Measurements from ENCODE around the gene TXNRD2.

The TXNRD2 gene

DNA sequence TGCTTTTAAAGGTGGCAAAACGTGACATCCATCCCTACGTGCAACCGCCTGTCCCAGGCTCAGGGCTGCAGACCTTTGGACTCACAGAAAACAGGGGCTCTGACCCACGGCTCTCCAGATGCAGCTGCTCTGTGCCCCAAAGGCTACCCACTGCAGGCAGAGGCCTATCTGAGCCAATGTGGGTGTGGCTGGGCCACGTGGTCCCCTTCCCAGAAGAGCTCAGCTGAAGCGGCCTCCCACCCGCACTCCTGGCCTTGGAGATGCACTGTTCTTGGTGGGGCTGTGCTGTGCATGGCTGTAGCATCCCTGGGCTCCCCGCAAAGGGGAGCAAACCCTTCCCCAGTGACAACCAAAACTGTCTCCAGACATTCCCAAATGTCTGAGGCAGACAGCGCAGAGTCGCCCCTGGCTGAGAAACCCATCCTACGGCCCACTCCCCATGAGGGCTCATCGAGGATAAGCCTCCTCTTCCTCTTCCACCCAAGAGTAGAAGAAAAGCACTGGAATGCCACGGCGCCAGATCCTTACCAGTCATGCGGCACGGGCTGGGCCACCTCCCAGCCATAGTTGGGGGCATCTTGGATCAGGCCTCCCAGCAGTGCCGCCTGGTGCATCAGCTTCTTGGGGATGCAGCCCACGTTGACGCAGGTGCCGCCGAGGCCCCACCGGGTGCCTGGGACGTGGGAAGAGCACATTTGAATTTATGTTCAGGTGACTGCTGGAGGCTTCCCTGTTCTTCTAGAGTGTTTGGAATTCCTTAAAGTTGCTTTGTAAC, 23.1 kb downstream of the TXNRD2 start:
- no peak for FAIRE-seq
- no peak for DNase-seq (ENCODE audit: insufficient read length, low spot score)
- TF ChIP-seq, protein P1, sequence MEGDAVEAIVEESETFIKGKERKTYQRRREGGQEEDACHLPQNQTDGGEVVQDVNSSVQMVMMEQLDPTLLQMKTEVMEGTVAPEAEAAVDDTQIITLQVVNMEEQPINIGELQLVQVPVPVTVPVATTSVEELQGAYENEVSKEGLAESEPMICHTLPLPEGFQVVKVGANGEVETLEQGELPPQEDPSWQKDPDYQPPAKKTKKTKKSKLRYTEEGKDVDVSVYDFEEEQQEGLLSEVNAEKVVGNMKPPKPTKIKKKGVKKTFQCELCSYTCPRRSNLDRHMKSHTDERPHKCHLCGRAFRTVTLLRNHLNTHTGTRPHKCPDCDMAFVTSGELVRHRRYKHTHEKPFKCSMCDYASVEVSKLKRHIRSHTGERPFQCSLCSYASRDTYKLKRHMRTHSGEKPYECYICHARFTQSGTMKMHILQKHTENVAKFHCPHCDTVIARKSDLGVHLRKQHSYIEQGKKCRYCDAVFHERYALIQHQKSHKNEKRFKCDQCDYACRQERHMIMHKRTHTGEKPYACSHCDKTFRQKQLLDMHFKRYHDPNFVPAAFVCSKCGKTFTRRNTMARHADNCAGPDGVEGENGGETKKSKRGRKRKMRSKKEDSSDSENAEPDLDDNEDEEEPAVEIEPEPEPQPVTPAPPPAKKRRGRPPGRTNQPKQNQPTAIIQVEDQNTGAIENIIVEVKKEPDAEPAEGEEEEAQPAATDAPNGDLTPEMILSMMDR (IDR thresholded peaks at IDR 0.05; ENCODE audit: insufficient read depth, missing control alignments), result no peak

DNA sequence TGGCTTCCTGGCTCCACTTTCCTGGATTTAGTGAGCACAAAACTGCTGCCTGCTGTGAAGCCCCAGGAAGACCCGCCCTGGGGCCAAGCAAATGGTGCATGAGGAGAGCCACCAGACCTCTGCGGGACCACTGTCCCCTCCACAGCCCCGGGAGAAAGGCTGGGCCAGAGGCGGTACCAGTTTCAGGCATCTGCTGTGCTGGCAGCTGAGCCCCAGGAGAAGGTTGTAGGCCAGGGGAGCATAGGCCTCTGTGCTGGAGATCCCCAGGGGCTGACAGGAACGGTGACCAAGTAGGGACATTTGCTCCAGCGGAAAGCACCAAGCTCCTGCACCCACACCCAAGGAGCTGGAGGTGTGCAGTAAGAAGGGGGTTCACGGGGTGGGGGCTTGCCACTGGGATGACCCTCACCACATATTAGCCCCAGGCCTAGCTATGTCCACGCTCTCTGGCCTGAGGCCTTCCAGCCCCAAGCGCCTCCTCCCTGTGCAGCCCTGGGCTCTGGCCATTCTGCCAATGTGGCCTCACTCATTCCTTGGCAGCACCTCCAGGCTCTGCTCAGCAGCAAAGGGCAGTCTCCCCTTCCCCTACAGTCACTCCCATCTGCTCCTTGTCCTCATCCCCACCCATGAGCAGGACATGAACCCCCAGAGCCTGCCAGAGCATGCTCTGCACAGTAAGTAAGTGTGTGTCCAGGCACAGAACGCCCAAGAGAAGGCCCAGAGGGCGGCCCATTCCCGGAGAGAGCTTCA, 24.1 kb downstream of the TXNRD2 start:
- FAIRE-seq (no peak), DNase-seq (ENCODE audit: insufficient read length, low spot score) (no peak)
- TF ChIP-seq, protein P1 (IDR thresholded peaks at IDR 0.05; ENCODE audit: insufficient read depth, missing control alignments), result no peak

DNA sequence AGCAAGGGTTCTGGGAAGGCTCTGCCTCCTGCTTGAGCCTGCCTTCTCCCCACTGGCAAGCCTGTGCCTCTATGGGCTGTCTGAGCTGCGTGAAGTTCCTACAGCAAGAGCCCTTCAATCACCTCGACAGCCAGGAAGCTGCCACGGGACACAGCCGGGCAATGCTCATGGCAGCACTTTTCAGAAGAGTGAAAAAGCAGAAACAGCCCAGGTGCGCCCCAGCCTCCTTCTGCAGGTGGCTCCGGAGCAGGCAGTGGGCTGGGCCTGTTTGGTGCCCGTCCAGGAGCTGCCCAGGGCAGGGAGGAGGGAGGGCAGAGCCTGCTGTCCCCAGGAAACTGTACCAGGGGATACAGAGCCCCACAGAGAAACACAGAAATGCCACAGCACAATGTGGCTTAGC, 24.7 kb downstream of the TXNRD2 start:
- DNase-seq (ENCODE audit: insufficient read length, low spot score), result no peak
- TF ChIP-seq, protein P1 (IDR thresholded peaks at IDR 0.05; ENCODE audit: insufficient read depth, missing control alignments), result no peak
- no peak for FAIRE-seq

DNA sequence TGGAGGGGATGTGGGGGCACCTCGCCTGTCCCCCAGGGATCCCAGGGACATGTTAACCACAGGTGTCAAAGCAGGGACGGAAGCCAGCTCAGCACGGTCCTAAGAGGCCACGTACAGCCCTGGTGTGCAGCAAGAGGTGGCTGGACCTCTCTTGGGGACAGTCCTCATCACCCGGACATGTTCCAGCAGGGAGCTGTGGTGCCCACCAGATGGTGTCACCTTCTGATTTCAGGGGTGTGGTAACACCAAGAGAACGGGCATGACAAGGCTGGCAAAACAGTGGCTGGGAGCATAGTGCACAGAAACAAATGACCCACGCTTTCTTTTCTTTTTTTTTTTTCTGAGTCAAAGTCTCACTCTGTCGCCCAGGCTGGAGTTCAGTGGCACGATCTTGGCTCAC, 25.6 kb downstream of the TXNRD2 start:
- FAIRE-seq (no peak), DNase-seq (ENCODE audit: insufficient read length, low spot score) (no peak)
- TF ChIP-seq, protein P1 (IDR thresholded peaks at IDR 0.05; ENCODE audit: insufficient read depth, missing control alignments), result no peak

DNA sequence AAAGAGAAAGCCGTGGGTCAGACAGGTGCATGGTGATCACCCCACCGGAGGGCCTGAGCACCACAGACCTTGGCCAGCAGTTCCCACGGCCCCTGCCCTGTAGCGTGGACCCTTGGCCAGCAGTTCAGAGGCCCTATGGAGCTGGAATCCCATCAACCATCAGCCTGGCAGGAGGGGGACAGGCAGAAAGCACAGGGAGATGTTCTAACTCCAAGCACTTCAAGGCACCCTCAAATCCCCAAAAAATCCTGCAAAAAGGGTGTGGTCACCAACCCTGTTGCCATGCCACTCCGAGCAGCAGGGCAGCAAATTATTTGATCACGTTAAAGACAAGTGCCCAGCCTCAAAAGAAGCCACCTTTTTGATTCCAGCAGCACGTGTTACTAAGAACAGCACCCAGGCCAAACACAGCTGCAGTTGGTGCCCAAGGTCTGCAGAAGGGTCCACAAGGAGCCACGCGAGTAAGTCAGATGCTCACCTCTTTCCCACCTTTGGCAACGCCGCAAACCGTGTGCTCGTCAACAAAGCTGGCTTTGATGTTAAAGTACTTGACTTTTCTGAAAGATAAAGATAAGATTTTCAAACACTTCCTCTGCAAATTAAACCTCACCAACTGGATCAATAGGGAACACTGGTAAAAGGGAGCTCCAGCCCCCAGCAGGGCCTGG, 26.2 kb downstream of the TXNRD2 start:
- TF ChIP-seq, protein P1 (IDR thresholded peaks at IDR 0.05; ENCODE audit: insufficient read depth, missing control alignments), result no peak
- FAIRE-seq (no peak), DNase-seq (ENCODE audit: insufficient read length, low spot score) (no peak)

DNA sequence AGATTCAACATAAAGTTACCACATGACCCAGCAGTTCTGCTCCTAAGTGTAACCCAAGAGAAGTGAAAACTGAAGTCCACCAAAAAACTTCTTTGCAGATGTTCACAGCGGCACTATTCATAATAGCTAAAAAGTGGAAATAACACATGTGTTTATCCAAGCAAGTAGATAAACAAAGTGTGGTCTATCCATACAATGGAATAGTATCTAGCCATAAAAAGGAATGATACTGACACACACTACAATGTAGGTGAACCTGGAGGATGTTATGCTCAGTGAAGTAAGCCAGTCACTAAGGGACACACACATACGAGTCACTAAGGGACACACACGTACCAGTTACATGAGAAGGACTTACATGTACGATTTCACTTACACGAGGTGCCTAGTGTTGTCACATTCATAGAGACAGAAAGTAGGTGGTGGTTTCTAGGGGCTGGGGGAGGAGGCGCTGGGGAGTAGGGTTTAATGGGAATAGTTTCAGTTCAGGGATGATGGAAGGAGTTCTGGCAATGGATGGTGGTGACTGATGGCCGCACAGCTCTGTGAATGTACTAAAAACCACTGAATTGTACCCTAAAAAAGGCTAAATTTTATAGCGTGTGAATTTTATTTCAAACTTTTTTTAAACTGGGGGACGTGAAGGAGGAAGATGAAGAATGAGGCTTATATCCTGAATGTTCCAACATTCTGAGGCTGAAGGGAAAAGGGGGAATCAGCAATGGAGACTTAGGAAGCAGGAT, 27.2 kb downstream of the TXNRD2 start:
- TF ChIP-seq, protein P1 (IDR thresholded peaks at IDR 0.05; ENCODE audit: insufficient read depth, missing control alignments), result no peak
- FAIRE-seq, result no peak
- no peak for DNase-seq (ENCODE audit: insufficient read length, low spot score)
